ENCODE results near the gene PES1. TPM values are rescaled to one million over a fixed set of nuclear protein-coding genes. Genes with fewer than 3 reads are reported as not detected.
A peak's percentile ranks its signal among the peaks of the same experiment; 100 is the strongest.

The PES1 gene
- total and polyA plus RNA-seq, 2 of the 13 experiments (the other 11 are each of a cell fraction or from before 2014, with no cell fraction given) = 65.1 to 94.7 TPM

DNA sequence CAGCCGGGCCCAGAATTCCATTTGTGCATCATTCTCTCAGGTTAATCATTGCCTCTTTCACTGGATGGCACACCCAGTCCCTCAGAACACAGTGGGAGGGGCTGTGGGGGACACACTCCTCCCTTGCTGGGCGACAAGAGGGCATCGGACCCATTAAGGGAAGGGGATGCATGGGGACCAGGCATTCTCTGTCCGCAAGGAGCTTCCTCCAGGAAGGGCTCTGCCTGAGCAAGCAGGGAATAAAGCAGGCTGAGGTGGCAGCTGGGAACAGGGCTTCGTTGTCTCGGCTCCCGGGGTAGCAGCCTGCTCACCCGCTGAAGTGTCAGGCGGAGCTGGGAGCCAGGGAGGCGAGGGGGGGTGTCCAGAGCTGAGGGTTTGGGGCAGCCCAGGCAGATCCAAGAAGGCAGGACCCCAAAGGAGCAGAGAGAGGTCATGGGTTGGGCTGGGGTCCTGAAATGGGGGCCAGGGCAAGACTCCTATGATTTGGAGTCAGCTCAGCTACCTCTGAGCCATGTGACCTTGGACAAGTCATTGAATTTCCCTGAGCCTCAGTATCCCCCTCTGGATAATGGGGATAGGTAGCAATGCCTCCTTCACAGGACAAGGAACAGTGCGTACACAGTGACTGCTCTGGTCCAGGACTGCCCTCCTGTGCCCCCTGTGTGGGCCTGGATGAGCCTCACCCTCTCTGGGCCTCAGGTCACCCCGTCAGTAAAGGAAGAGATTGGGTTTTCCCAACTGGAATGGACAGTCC, 18.7 kb downstream of the PES1 start (continued):
- TF ChIP-seq ARID4A (CRISPR knock-in tag; IDR thresholded peaks at IDR 0.05; ENCODE audit: borderline replicate concordance) (0 out of 2 replicates have a peak, but pooled peaks have one; percentile 20), ZNF12 (CRISPR knock-in tag; IDR thresholded peaks at IDR 0.05) (no peak), SAP130 (CRISPR knock-in tag; IDR thresholded peaks at IDR 0.05; ENCODE audit: low read depth) (peak; percentile 34; the same call in 1 of the 2 replicates), MIXL1 (CRISPR knock-in tag; IDR thresholded peaks at IDR 0.05) (no peak), ZNF644 (CRISPR knock-in tag; IDR thresholded peaks at IDR 0.05; ENCODE audit: low read depth) (no peak), ZNF225 (CRISPR knock-in tag; IDR thresholded peaks at IDR 0.05) (no peak), TEAD3 (CRISPR knock-in tag; optimal IDR thresholded peaks at IDR 0.05; ENCODE audit: borderline replicate concordance) (peak; percentile 34), AGO2 (optimal IDR thresholded peaks at IDR 0.05; ENCODE audit: low read depth, low read length) (peak; percentile 32), FOXJ3 (CRISPR knock-in tag; IDR thresholded peaks at IDR 0.05; ENCODE audit: borderline replicate concordance) (no peak), PAF1 (CRISPR knock-in tag; IDR thresholded peaks at IDR 0.05) (no peak), ZNF75D (CRISPR knock-in tag; IDR thresholded peaks at IDR 0.05; ENCODE audit: borderline replicate concordance) (no peak), ZNF788 (CRISPR knock-in tag; IDR thresholded peaks at IDR 0.05; ENCODE audit: borderline replicate concordance) (0 out of 2 replicates have a peak, but pooled peaks have one; percentile 14), SRSF1 (optimal IDR thresholded peaks at IDR 0.05; ENCODE audit: low read depth, low read length) (peak; percentile 29), ZNF761 (CRISPR knock-in tag; conservative IDR thresholded peaks at IDR 0.05) (no peak), PAXIP1 (CRISPR knock-in tag; conservative IDR thresholded peaks at IDR 0.05) (0 out of 2 replicates have a peak, but pooled peaks have one; percentile 23), SMARCE1 (IDR thresholded peaks at IDR 0.05; ENCODE audit: borderline replicate concordance) (no peak)
- TF ChIP-seq, protein P1, sequence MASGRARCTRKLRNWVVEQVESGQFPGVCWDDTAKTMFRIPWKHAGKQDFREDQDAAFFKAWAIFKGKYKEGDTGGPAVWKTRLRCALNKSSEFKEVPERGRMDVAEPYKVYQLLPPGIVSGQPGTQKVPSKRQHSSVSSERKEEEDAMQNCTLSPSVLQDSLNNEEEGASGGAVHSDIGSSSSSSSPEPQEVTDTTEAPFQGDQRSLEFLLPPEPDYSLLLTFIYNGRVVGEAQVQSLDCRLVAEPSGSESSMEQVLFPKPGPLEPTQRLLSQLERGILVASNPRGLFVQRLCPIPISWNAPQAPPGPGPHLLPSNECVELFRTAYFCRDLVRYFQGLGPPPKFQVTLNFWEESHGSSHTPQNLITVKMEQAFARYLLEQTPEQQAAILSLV (CRISPR knock-in tag; IDR thresholded peaks at IDR 0.05; ENCODE audit: borderline replicate concordance) = 0 out of 2 replicates have a peak, but pooled peaks have one; percentile 13
- TF ChIP-seq, protein P2, sequence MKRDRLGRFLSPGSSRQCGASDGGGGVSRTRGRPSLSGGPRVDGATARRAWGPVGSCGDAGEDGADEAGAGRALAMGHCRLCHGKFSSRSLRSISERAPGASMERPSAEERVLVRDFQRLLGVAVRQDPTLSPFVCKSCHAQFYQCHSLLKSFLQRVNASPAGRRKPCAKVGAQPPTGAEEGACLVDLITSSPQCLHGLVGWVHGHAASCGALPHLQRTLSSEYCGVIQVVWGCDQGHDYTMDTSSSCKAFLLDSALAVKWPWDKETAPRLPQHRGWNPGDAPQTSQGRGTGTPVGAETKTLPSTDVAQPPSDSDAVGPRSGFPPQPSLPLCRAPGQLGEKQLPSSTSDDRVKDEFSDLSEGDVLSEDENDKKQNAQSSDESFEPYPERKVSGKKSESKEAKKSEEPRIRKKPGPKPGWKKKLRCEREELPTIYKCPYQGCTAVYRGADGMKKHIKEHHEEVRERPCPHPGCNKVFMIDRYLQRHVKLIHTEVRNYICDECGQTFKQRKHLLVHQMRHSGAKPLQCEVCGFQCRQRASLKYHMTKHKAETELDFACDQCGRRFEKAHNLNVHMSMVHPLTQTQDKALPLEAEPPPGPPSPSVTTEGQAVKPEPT (CRISPR knock-in tag; IDR thresholded peaks at IDR 0.05; ENCODE audit: low read depth) = no peak

Measured in HepG2 (cell line).